Endothelial cell of umbilical vein (primary cell): Measurements from ENCODE around the gene CEACAM20. TPM values are rescaled to one million over a fixed set of nuclear protein-coding genes. Genes with fewer than 3 reads are reported as not detected.
A peak's percentile ranks its signal among the peaks of the same experiment; 100 is the strongest.

Experiments used
- BruUV-seq: library from RNA; stranded (reverse); fragments of 400-500 nt; replicated peaks from 2 replicates; lab custom pipeline; 2021; lab: Mats Ljungman, UMichigan
- CTCF ChIA-PET: fragments of 300-600, 350-600 bp; sonication (Branson Sonifier 250); formaldehyde crosslinking; loops from one replicate; lab custom pipeline; 2021; ENCODE audit warnings: antibody characterized with exemption, inconsistent platforms; lab: Charles Lee
- POLR2A ChIA-PET: fragments of 300-600, 350-600 bp; sonication (Branson Sonifier 250); formaldehyde crosslinking; loops from one replicate; lab custom pipeline; 2021; ENCODE audit warnings: antibody characterized with exemption, inconsistent platforms; lab: Charles Lee
- DNase-seq: peaks from one replicate; pipeline ENCODE4 v3.0.0-alpha.2; 2011; ENCODE audit warnings: low read depth, low spot score
- FAIRE-seq: peaks from 2 replicates; lab custom pipeline; 2011; peaks lifted over from hg19 to GRCh38; lab: Jason Lieb, UNC
- H2AFZ ChIP-seq: 2 replicates; pipeline ENCODE4 v1.6.0; 2012; ENCODE audit warnings: low read depth, low read length, control low read depth, inconsistent platforms
- H3K27ac ChIP-seq: 2 replicates; pipeline ENCODE4 v1.5.1; 2011; ENCODE audit warnings: low read depth, mild to moderate bottlenecking, control low read depth, low read length, moderate library complexity; ENCODE audit not compliant: insufficient read depth
- H3K27me3 ChIP-seq, 2 experiments: 2 replicates each; pipeline versions ENCODE4 v1.6.0 to v1.6.1; 2011; ENCODE audit warnings: low read length in 2 of 2, mixed read lengths in 1 of 2; ENCODE audit not compliant: control insufficient read depth in 2 of 2, insufficient read depth in 2 of 2
- H3K36me3 ChIP-seq, 2 experiments: 2 replicates in 1 of 2; 3 replicates in 1 of 2; pipeline ENCODE4 v1.5.1; 2011; ENCODE audit warnings: low read length in 2 of 2, mild to moderate bottlenecking in 1 of 2, moderate library complexity in 1 of 2; ENCODE audit not compliant: control insufficient read depth in 2 of 2, insufficient read depth in 2 of 2; ENCODE audit errors: extremely low read depth in 1 of 2
- H3K4me1 ChIP-seq: 3 replicates; pipeline ENCODE4 v1.5.1; 2011; ENCODE audit warnings: mild to moderate bottlenecking, low read length; ENCODE audit not compliant: control insufficient read depth, insufficient read depth; ENCODE audit errors: extremely low read depth
- H3K4me2 ChIP-seq: 2 replicates; pipeline ENCODE4 v1.6.1; 2011; ENCODE audit warnings: low read length, control low read depth, mixed read lengths; ENCODE audit not compliant: insufficient read depth
- H3K4me3 ChIP-seq, 3 experiments: fragments of 200-600 bp in 1 of 3; sonication (generic), shearing (Covaris generic) in 1 of 3; replicated peaks in 1 of 3; 2 replicates each; pipeline ENCODE4 v1.5.1; 2011 to 2016; ENCODE audit warnings: control low read depth in 3 of 3, low read length in 3 of 3, mild to moderate bottlenecking in 2 of 3, inconsistent platforms in 1 of 3, low read depth in 1 of 3, moderate library complexity in 1 of 3; ENCODE audit not compliant: insufficient read depth in 1 of 3
- H3K79me2 ChIP-seq: 2 replicates; pipeline ENCODE4 v1.6.0; 2012; ENCODE audit warnings: low read length, inconsistent platforms; ENCODE audit not compliant: control insufficient read depth, insufficient read depth
- H3K9ac ChIP-seq: replicated peaks from 2 replicates; pipeline ENCODE3; 2011; ENCODE audit warnings: low read length, control low read depth; ENCODE audit not compliant: insufficient read depth; ENCODE audit errors: extremely low read depth
- H3K9me1 ChIP-seq: replicated peaks from 3 replicates; pipeline ENCODE4 v1.6.0; 2011; ENCODE audit warnings: mild to moderate bottlenecking, low read length; ENCODE audit not compliant: control insufficient read depth, insufficient read depth; ENCODE audit errors: extremely low read depth
- H3K9me3 ChIP-seq: replicated peaks from 2 replicates; pipeline ENCODE4 v1.5.1; 2012; ENCODE audit warnings: low read length, inconsistent platforms; ENCODE audit not compliant: control insufficient read depth, insufficient read depth
- H4K20me1 ChIP-seq: replicated peaks from 2 replicates; pipeline ENCODE3; 2011; ENCODE audit warnings: mild to moderate bottlenecking, low read length; ENCODE audit not compliant: control insufficient read depth, insufficient read depth; ENCODE audit errors: extremely low read depth
- CTCF ChIP-seq, 2 donors: IDR thresholded peaks; 1 replicate in 1 of 2; 2 replicates in 1 of 2; pipeline ENCODE4 v1.5.1; 2011; ENCODE audit warnings: low read length in 2 of 2, mild to moderate bottlenecking in 2 of 2, moderate library complexity in 2 of 2, control low read depth in 1 of 2, inconsistent platforms in 1 of 2, low read depth in 1 of 2; ENCODE audit not compliant: insufficient read depth in 1 of 2; ENCODE audit errors: extremely low read depth in 1 of 2
- EZH2 ChIP-seq: IDR thresholded peaks from 2 replicates; pipeline ENCODE4 v1.6.1; 2012; ENCODE audit warnings: borderline replicate concordance, low read depth, mild to moderate bottlenecking, moderate library complexity, low read length, inconsistent platforms; ENCODE audit not compliant: severe bottlenecking
- FOS ChIP-seq: IDR thresholded peaks from 2 replicates; pipeline ENCODE4 v1.6.1; 2011; ENCODE audit warnings: mild to moderate bottlenecking, low read length, moderate library complexity, borderline replicate concordance; ENCODE audit not compliant: insufficient read depth
- GATA2 ChIP-seq: IDR thresholded peaks from 2 replicates; pipeline ENCODE4 v1.7.0; 2011; ENCODE audit warnings: low read depth, mild to moderate bottlenecking, moderate library complexity, mixed read lengths, low read length; ENCODE audit not compliant: insufficient read length, insufficient read depth
- JUN ChIP-seq: IDR thresholded peaks from 2 replicates; pipeline ENCODE4 v1.6.1; 2011; ENCODE audit warnings: borderline replicate concordance, low read depth; ENCODE audit not compliant: insufficient read length, insufficient read depth
- MAX ChIP-seq: IDR thresholded peaks from 2 replicates; pipeline ENCODE4 v1.6.1; 2011; ENCODE audit not compliant: insufficient read depth, insufficient read length
- MYC ChIP-seq: IDR thresholded peaks from one replicate; pipeline ENCODE4 v1.6.1; 2011; ENCODE audit warnings: mild to moderate bottlenecking, low read depth, low read length
- POLR2A ChIP-seq: IDR thresholded peaks from 2 replicates; pipeline ENCODE4 v1.6.1; 2012; ENCODE audit warnings: low read depth, mild to moderate bottlenecking, control low read depth, low read length
- POLR2AphosphoS5 ChIP-seq: IDR thresholded peaks from 2 replicates; pipeline ENCODE4 v1.6.1; 2012; ENCODE audit warnings: low read depth, mild to moderate bottlenecking, control low read depth, low read length, moderate library complexity; ENCODE audit not compliant: insufficient read depth
- dilution Hi-C: fragments of 300-500 bp; cut with MboI; formaldehyde crosslinking; loops from one replicate; pipeline ENCODE4 v1.15.0; 2019; ENCODE audit warnings: low sequenced_read_pairs; ENCODE audit not compliant: extremely low pct_ligation_motif_present
- intact Hi-C: fragments of 100-400 bp; cut with micrococcal nuclease; formaldehyde crosslinking; loops from one replicate; pipeline ENCODE4 v1.10.0; 2022
- polyA plus RNA-seq, 4 experiments: library from polyadenylated mRNA; depleted of rRNA in 3 of 4; stranded (reverse) in 3 of 4; unstranded in 1 of 4; fragments of >200 nt; gene quantifications; 2 replicates each; pipeline versions ENCODE4 v1.2.1 to v1.2.3, GENCODE V29; 2011 to 2012; ENCODE audit warnings: missing spikeins in 1 of 4
- total RNA-seq: library from RNA; stranded (reverse); gene quantifications from 2 replicates; pipeline ENCODE4 v1.2.3, GENCODE V29; 2021

The CEACAM20 gene
- total and polyA plus RNA-seq, 2 donors (not counting 3 experiments of a cell fraction or from before 2014, with no cell fraction given): 0.06 TPM; not detected in 1

GRCh38 chr19:44576843-44577565, 47.5 kb upstream of the CEACAM20 start:
- Histone ChIP-seq H3K79me2 (no peaks in the 10 kb centered on the region), H3K9ac (no peak overlapping the region), H3K27me3 (no peaks in the 10 kb centered on the region), H3K4me2 (no peak overlapping the region), H2AFZ (no peak overlapping the region), H3K27ac (no peak overlapping the region), H4K20me1 (no peaks in the 10 kb centered on the region), H3K9me1 (no peaks in the 10 kb centered on the region), H3K9me3 (no peaks in the 10 kb centered on the region), H3K4me1 (no peaks in the 10 kb centered on the region), H3K4me3 (no peak overlapping the region), H3K36me3 (no peaks in the 10 kb centered on the region)
- FAIRE-seq: peak; percentile 78
- BruUV-seq: no TSS peak
- DNase-seq: peak; percentile 43
- intact Hi-C loops: loop anchor here (1.0 kb wide), 1 partner anchor 80 kb away; no protein-coding TSS in a partner anchor
- TF ChIP-seq POLR2A (no peak), MYC (no peak), CTCF (IDR thresholded peaks at IDR 0.05; ENCODE audit: extremely low read depth in 1 of 2, insufficient read depth in 1 of 2, low read depth in 1 of 2, low read length in 2 of 2) (peak; percentile 38 to 68)
- ChIA-PET POLR2A (no interaction called here), CTCF (interaction anchor here (0.7 to 2.9 kb wide), 21 partner anchors 9 to 194 kb away, joined by 3 to 51 read pairs (median 5); partner anchors contain the start of gene PVR)
- dilution Hi-C loops: no loop called here

- Histone ChIP-seq H3K4me3 (no peak overlapping the region), H3K9me3 (no peaks in the 10 kb centered on the region), H4K20me1 (no peaks in the 10 kb centered on the region), H3K79me2 (no peaks in the 10 kb centered on the region), H3K4me1 (no peaks in the 10 kb centered on the region), H3K27ac (no peak overlapping the region), H3K36me3 (no peaks in the 10 kb centered on the region), H3K4me2 (no peak overlapping the region), H3K9me1 (no peaks in the 10 kb centered on the region), H2AFZ (no peak overlapping the region), H3K27me3 (no peaks in the 10 kb centered on the region), H3K9ac (no peak overlapping the region)
- no peak for DNase-seq
- TF ChIP-seq EZH2: no peak
- TF ChIP-seq CTCF (IDR thresholded peaks at IDR 0.05; ENCODE audit: extremely low read depth in 1 of 2, insufficient read depth in 1 of 2, low read depth in 1 of 2, low read length in 2 of 2): no peak
- no peak for TF ChIP-seq GATA2
- no peak for TF ChIP-seq MAX
- no peak for TF ChIP-seq MYC
- TF ChIP-seq POLR2AphosphoS5: no peak
- TF ChIP-seq JUN: no peak
- TF ChIP-seq FOS: no peak
- no peak for TF ChIP-seq POLR2A
- intact Hi-C loops: no loop called here
- ChIA-PET POLR2A (no interaction called here), CTCF (interaction anchor here (2.3 kb wide), 1 partner anchor 83 kb away, joined by 14 read pairs; no protein-coding TSS in a partner anchor)
- no TSS peak for BruUV-seq
- no peak for FAIRE-seq
- dilution Hi-C loops: no loop called here
These were observed 45.7 kb upstream of the CEACAM20 start for GRCh38 chr19:44575116-44575700.
